ENCODE measurements around the gene RING1.

Gene RING1

DNA sequence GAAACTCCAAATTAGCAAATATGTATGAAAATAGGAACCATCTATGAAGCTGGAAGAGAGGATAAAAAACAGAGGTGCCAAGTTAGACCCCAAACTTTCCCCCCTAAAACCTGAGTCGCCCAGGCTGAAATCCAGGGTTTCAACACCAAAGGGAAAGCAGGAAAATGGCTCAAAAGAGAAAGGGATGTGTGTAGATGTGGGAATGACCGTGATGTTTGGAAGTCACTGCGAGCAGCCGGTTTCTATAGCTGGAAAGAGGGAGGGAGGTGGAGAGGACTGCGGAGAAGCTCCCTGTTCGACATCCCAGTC lies 4.5 kb downstream of the RING1 start:
- TF ChIP-seq FOXP2 (optimal IDR thresholded peaks at IDR 0.05; ENCODE audit: borderline replicate concordance, extremely low read depth, extremely low read length, insufficient read depth) (no peak), POLR2AphosphoS5 (IDR thresholded peaks at IDR 0.05; ENCODE audit: low read depth, low read length) (no peak), TAF1 (IDR thresholded peaks at IDR 0.05; ENCODE audit: borderline replicate concordance, insufficient read depth, low read length) (no peak), SIN3A (IDR thresholded peaks at IDR 0.05; ENCODE audit: borderline replicate concordance, insufficient read depth, low read length) (no peak)
- TF ChIP-seq, protein P1, sequence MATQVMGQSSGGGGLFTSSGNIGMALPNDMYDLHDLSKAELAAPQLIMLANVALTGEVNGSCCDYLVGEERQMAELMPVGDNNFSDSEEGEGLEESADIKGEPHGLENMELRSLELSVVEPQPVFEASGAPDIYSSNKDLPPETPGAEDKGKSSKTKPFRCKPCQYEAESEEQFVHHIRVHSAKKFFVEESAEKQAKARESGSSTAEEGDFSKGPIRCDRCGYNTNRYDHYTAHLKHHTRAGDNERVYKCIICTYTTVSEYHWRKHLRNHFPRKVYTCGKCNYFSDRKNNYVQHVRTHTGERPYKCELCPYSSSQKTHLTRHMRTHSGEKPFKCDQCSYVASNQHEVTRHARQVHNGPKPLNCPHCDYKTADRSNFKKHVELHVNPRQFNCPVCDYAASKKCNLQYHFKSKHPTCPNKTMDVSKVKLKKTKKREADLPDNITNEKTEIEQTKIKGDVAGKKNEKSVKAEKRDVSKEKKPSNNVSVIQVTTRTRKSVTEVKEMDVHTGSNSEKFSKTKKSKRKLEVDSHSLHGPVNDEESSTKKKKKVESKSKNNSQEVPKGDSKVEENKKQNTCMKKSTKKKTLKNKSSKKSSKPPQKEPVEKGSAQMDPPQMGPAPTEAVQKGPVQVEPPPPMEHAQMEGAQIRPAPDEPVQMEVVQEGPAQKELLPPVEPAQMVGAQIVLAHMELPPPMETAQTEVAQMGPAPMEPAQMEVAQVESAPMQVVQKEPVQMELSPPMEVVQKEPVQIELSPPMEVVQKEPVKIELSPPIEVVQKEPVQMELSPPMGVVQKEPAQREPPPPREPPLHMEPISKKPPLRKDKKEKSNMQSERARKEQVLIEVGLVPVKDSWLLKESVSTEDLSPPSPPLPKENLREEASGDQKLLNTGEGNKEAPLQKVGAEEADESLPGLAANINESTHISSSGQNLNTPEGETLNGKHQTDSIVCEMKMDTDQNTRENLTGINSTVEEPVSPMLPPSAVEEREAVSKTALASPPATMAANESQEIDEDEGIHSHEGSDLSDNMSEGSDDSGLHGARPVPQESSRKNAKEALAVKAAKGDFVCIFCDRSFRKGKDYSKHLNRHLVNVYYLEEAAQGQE (IDR thresholded peaks at IDR 0.05; ENCODE audit: insufficient read depth in 1 of 2, low read depth in 2 of 2, low read length in 2 of 2): no peak

DNA sequence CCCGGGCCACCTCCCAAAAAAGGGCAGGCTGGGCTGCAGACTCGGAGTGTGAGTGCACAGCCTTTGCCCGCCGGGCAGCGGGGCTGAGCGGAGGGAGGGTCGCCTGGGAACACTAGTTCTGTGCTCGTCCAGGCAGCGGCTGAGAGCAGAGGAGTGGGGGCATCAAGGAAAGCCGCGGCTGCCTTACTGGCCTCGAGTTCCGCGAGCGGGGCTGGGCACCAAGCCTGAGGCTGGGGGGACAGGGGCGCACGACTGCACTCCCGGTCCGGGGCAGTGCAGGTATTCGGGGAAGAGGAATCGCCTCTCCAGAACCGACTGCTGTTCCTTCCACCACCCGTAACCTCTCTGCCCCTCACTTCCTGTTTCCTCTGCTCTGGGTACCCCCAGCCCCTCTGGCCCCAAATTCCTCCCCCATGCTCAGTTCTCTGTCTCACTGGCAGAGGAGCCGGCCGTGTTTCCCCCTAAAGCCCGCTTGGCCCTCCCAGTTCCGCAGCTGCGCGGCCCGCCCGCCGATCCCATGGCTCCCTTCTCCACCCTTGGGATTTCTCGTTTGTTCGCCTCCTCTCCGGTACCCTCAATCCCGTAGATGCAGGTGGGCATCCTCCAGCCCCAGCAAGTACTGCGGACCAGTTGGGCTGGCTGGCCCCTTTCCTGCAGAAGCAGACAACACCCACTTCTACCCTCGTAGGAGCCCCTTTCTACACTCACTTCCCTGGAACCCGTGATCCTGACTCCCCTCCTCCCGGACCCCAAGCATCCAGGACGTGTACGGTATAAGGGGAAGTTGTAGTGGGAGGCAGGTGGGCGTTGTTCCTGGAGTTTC lies 5.1 kb downstream of the RING1 start:
- peak; percentile 43; the same call in 1 of the 2 replicates for TF ChIP-seq POLR2AphosphoS5 (IDR thresholded peaks at IDR 0.05; ENCODE audit: low read depth, low read length)
- TF ChIP-seq TAF1 (IDR thresholded peaks at IDR 0.05; ENCODE audit: borderline replicate concordance, insufficient read depth, low read length): no peak

DNA sequence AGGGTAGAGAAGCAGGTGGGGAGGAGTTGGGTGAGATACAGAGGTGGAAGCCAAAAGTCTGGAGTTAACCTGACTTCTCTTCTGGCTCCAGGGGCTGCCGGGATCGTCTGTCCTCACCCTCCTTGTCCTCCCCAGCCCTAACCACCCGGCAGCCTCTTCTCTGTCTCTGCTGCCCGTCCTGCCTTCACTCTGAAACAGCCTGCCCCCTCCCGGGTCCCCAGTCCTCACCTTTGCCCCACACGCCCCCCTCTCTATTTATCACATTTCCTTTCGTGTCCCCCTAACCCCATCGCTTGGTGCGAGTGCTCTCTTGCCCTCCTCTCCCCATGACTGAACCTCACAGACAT lies 5.7 kb downstream of the RING1 start:
- TF ChIP-seq FOXP2 (optimal IDR thresholded peaks at IDR 0.05; ENCODE audit: borderline replicate concordance, extremely low read depth, extremely low read length, insufficient read depth): no peak
- TF ChIP-seq, protein P1 (IDR thresholded peaks at IDR 0.05; ENCODE audit: insufficient read depth in 1 of 2, low read depth in 2 of 2, low read length in 2 of 2): no peak
- no peak for TF ChIP-seq SIN3A (IDR thresholded peaks at IDR 0.05; ENCODE audit: borderline replicate concordance, insufficient read depth, low read length)
- TF ChIP-seq POLR2AphosphoS5 (IDR thresholded peaks at IDR 0.05; ENCODE audit: low read depth, low read length): no peak
- TF ChIP-seq TAF1 (IDR thresholded peaks at IDR 0.05; ENCODE audit: borderline replicate concordance, insufficient read depth, low read length): no peak

DNA sequence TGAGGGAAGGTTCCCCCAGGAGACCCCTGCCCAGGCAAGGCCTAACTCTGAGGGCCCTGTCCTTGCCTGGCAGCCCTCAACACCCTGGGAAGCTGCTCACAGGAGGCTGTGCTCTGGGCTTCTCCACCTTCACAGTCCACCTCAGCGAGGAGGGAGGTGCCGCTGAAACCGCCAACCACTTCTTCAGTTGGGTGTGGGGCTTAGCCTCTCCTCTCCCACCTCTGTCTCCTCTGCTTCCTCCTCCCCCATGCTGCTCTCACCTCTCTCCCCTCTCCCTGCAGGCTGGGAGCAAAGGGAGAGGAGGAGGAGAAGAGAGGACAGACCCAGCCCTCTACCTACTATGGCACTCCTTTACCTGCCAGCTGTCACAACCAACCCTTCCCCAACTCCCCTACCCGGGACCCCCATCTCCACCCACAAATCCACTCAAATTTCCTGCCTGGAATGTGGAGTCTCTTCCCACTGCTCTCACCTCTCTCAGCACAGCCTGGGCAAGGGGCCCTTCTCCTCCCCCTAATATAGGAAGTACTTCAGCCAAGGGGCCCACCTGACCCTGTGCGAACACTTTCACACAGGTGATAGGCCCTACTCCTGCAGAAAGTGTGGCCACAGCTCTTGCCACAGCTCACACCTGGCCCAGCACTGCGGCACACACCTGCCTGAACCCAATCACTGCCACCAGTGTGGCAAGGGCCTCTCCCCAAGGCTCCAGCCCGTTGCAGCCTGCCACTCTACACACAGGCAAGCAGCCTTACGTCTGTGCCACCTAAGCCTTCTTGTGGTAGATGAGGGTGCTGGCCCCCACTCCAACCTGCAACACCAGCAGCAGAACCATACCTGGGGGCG lies 7.2 kb downstream of the RING1 start:
- TF ChIP-seq SIN3A (IDR thresholded peaks at IDR 0.05; ENCODE audit: borderline replicate concordance, insufficient read depth, low read length): no peak
- TF ChIP-seq POLR2AphosphoS5 (IDR thresholded peaks at IDR 0.05; ENCODE audit: low read depth, low read length): no peak
- TF ChIP-seq TAF1 (IDR thresholded peaks at IDR 0.05; ENCODE audit: borderline replicate concordance, insufficient read depth, low read length): no peak
- TF ChIP-seq, protein P1 (IDR thresholded peaks at IDR 0.05; ENCODE audit: insufficient read depth in 1 of 2, low read depth in 2 of 2, low read length in 2 of 2): no peak
- TF ChIP-seq FOXP2 (optimal IDR thresholded peaks at IDR 0.05; ENCODE audit: borderline replicate concordance, extremely low read depth, extremely low read length, insufficient read depth): no peak

DNA sequence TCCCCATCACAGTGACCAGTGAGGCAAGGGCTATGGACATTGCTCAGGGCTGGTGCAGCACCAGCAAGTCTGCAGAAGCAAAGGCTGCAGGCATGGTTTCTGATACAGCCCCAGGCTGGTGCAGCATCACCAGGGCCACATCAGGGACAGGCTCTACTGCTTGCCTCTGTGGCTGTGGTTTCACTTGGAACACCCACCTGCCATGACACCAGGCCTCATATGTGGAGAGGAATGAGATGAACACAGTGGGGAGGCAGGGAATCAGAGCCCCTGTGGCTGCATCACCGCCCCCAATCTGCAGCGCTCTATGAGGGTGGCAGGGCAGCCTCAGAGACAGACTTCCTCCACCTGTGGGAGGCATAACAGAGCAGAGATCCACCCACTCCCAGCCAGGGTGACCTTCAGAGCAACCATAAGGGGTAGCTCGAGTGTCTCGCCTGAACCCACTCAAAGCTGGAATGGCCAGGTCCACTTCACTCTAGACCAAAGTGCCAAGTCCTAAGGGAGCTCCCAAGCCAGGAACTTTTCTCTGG lies 7.9 kb downstream of the RING1 start:
- TF ChIP-seq, protein P1 (IDR thresholded peaks at IDR 0.05; ENCODE audit: insufficient read depth in 1 of 2, low read depth in 2 of 2, low read length in 2 of 2): no peak
- no peak for TF ChIP-seq TAF1 (IDR thresholded peaks at IDR 0.05; ENCODE audit: borderline replicate concordance, insufficient read depth, low read length)
- no peak for TF ChIP-seq POLR2AphosphoS5 (IDR thresholded peaks at IDR 0.05; ENCODE audit: low read depth, low read length)
- no peak for TF ChIP-seq SIN3A (IDR thresholded peaks at IDR 0.05; ENCODE audit: borderline replicate concordance, insufficient read depth, low read length)
- no peak for TF ChIP-seq FOXP2 (optimal IDR thresholded peaks at IDR 0.05; ENCODE audit: borderline replicate concordance, extremely low read depth, extremely low read length, insufficient read depth)

Data from PFSK-1 (cell line).